H1 (cell line): Measurements from ENCODE around the gene CUEDC1. TPM values are rescaled to one million over a fixed set of nuclear protein-coding genes. Genes with fewer than 3 reads are reported as not detected.

Source experiments
- CTCF ChIA-PET: fragments of 300-600 bp; sonication (Branson Sonifier 250); formaldehyde crosslinking; loops from one replicate; lab custom pipeline; 2021; ENCODE audit not compliant: partially characterized antibody; lab: Charles Lee
- POLR2A ChIA-PET: fragments of 300-600 bp; sonication (Branson Sonifier 250); formaldehyde crosslinking; loops from one replicate; lab custom pipeline; 2021; ENCODE audit warnings: inconsistent platforms; ENCODE audit not compliant: partially characterized antibody; lab: Charles Lee
- DNase-seq, 2 experiments: peaks; one replicate each; pipeline versions ENCODE4 v3.0.0 to v3.0.0-alpha.2; 2010 to 2022; ENCODE audit warnings: low spot score in 2 of 2, low read depth in 1 of 2, mixed read lengths in 1 of 2
- FAIRE-seq: peaks from 2 replicates; lab custom pipeline; 2011; peaks lifted over from hg19 to GRCh38; lab: Jason Lieb, UNC
- H2AFZ ChIP-seq: 2 replicates; pipeline ENCODE4 v1.8.1; 2012; ENCODE audit warnings: low read length, inconsistent platforms
- H2AK5ac ChIP-seq: 2 replicates; pipeline ENCODE4 v1.6.1; 2013; ENCODE audit warnings: low read depth, low read length
- H2BK120ac ChIP-seq: replicated peaks from 2 replicates; pipeline ENCODE3; 2013; ENCODE audit warnings: low read depth, low read length, inconsistent platforms
- H2BK12ac ChIP-seq: 2 replicates; pipeline ENCODE4 v1.6.1; 2013; ENCODE audit warnings: low read depth, low read length
- H2BK15ac ChIP-seq: 2 replicates; pipeline ENCODE4 v1.6.1; 2013; ENCODE audit warnings: low read length
- H2BK20ac ChIP-seq: 2 replicates; pipeline ENCODE4 v1.6.1; 2013; ENCODE audit warnings: low read length
- H2BK5ac ChIP-seq: 2 replicates; pipeline ENCODE4 v1.6.1; 2013; ENCODE audit warnings: low read depth, low read length
- H3K14ac ChIP-seq: 2 replicates; pipeline ENCODE4 v1.6.1; 2013; ENCODE audit warnings: inconsistent platforms; ENCODE audit not compliant: insufficient read length
- H3K18ac ChIP-seq: 2 replicates; pipeline ENCODE4 v1.6.1; 2013; ENCODE audit warnings: low read length; ENCODE audit errors: extremely low read depth
- H3K23ac ChIP-seq: 2 replicates; pipeline ENCODE4 v1.6.1; 2013; ENCODE audit warnings: inconsistent platforms; ENCODE audit not compliant: insufficient read length
- H3K23me2 ChIP-seq: 2 replicates; pipeline ENCODE4 v1.6.1; 2013; ENCODE audit warnings: low read depth, low read length
- H3K27ac ChIP-seq: 2 replicates; pipeline ENCODE4 v1.6.1; 2011; ENCODE audit warnings: low read depth, low read length, inconsistent platforms
- H3K27me3 ChIP-seq, 4 experiments: replicated peaks in 1 of 4; 1 replicate in 1 of 4; 2 replicates in 3 of 4; pipeline versions ENCODE4 v1.6.1 to v1.8.1; 2011 to 2013; ENCODE audit warnings: low read length in 3 of 4, mild to moderate bottlenecking in 3 of 4, inconsistent platforms in 2 of 4, mixed read lengths in 2 of 4, moderate library complexity in 1 of 4; ENCODE audit not compliant: control insufficient read depth in 3 of 4, insufficient read depth in 3 of 4; ENCODE audit errors: extremely low read depth in 1 of 4
- H3K36me3 ChIP-seq, 4 experiments: 2 replicates each; pipeline versions ENCODE4 v1.6.1 to v1.8.1; 2011 to 2013; ENCODE audit warnings: mild to moderate bottlenecking in 4 of 4, low read length in 3 of 4, moderate library complexity in 2 of 4, control low read depth in 1 of 4, inconsistent platforms in 1 of 4; ENCODE audit not compliant: insufficient read depth in 4 of 4, control insufficient read depth in 2 of 4
- H3K4ac ChIP-seq: replicated peaks from 2 replicates; pipeline ENCODE3; 2013; ENCODE audit warnings: low read length, low read depth, mixed read lengths, inconsistent platforms; ENCODE audit not compliant: insufficient read length
- H3K4me1 ChIP-seq, 4 experiments: replicated peaks in 1 of 4; 1 replicate in 1 of 4; 2 replicates in 3 of 4; pipeline versions ENCODE4 v1.6.1 to v1.8.1; 2011 to 2013; ENCODE audit warnings: low read length in 3 of 4, inconsistent platforms in 2 of 4, mixed read lengths in 1 of 4; ENCODE audit not compliant: insufficient read depth in 4 of 4, control insufficient read depth in 3 of 4
- H3K4me2 ChIP-seq, 2 experiments: 2 replicates each; pipeline versions ENCODE4 v1.6.1 to v1.8.1; 2011 to 2013; ENCODE audit warnings: low read depth in 2 of 2, low read length in 2 of 2, control low read depth in 1 of 2, inconsistent platforms in 1 of 2, mild to moderate bottlenecking in 1 of 2; ENCODE audit not compliant: insufficient read depth in 1 of 2
- H3K4me3 ChIP-seq, 4 experiments: fragments of 200-600, 300-600 bp in 1 of 4; sonication (generic), shearing (Covaris generic), sonication (Bioruptor Twin) in 1 of 4; 2 replicates each; pipeline versions ENCODE4 v1.5.1 to v1.8.1; 2011 to 2016; ENCODE audit warnings: low read length in 4 of 4, low read depth in 3 of 4, control low read depth in 2 of 4, inconsistent platforms in 2 of 4, mild to moderate bottlenecking in 2 of 4, mixed read lengths in 1 of 4, moderate library complexity in 1 of 4; ENCODE audit not compliant: insufficient read depth in 2 of 4; ENCODE audit errors: extremely low read depth in 1 of 4
- H3K56ac ChIP-seq: replicated peaks from 2 replicates; pipeline ENCODE3; 2013; ENCODE audit warnings: low read depth, mild to moderate bottlenecking, mixed read lengths, low read length, inconsistent platforms; ENCODE audit not compliant: insufficient read length
- H3K79me1 ChIP-seq: 2 replicates; pipeline ENCODE4 v1.6.1; 2013; ENCODE audit warnings: low read depth, low read length, control low read depth
- H3K79me2 ChIP-seq, 2 experiments: 2 replicates each; pipeline versions ENCODE4 v1.6.1 to v1.8.1; 2012 to 2013; ENCODE audit warnings: low read length in 2 of 2, mild to moderate bottlenecking in 2 of 2, inconsistent platforms in 1 of 2; ENCODE audit not compliant: insufficient read depth in 2 of 2, control insufficient read depth in 1 of 2
- H3K9ac ChIP-seq, 4 experiments: replicated peaks in 1 of 4; 1 replicate in 1 of 4; 2 replicates in 3 of 4; pipeline versions ENCODE4 v1.6.1 to v1.8.1; 2011 to 2013; ENCODE audit warnings: low read depth in 3 of 4, low read length in 3 of 4, control low read depth in 2 of 4, mild to moderate bottlenecking in 2 of 4, moderate library complexity in 2 of 4, inconsistent platforms in 1 of 4; ENCODE audit errors: extremely low read depth in 1 of 4
- H3K9me3 ChIP-seq, 2 experiments: 2 replicates each; pipeline versions ENCODE4 v1.6.1 to v1.8.1; 2012 to 2013; ENCODE audit warnings: mild to moderate bottlenecking in 2 of 2, moderate library complexity in 2 of 2, control low read depth in 1 of 2, inconsistent platforms in 1 of 2, low read depth in 1 of 2, low read length in 1 of 2, mixed read lengths in 1 of 2; ENCODE audit not compliant: insufficient read depth in 2 of 2
- H4K20me1 ChIP-seq, 2 experiments: replicated peaks in 1 of 2; 2 replicates each; pipeline versions ENCODE3 to v1.8.1; 2011 to 2013; ENCODE audit warnings: inconsistent platforms in 2 of 2, low read length in 2 of 2, mild to moderate bottlenecking in 1 of 2; ENCODE audit not compliant: insufficient read depth in 2 of 2, control insufficient read depth in 1 of 2
- H4K5ac ChIP-seq: 2 replicates; pipeline ENCODE4 v1.6.1; 2013; ENCODE audit warnings: low read length, low read depth, mixed read lengths, inconsistent platforms; ENCODE audit not compliant: insufficient read length
- H4K8ac ChIP-seq: 2 replicates; pipeline ENCODE4 v1.8.0; 2013; ENCODE audit warnings: mild to moderate bottlenecking, moderate library complexity, low read length, inconsistent platforms; ENCODE audit not compliant: insufficient read depth; ENCODE audit errors: extremely low read depth
- H4K91ac ChIP-seq: replicated peaks from 2 replicates; pipeline ENCODE3; 2013; ENCODE audit warnings: low read length, mixed read lengths, inconsistent platforms; ENCODE audit not compliant: insufficient read length
- KDM4A ChIP-seq: IDR thresholded peaks from one replicate; pipeline ENCODE4 v1.7.1; 2012; ENCODE audit warnings: low read depth, mild to moderate bottlenecking, moderate library complexity, low read length, inconsistent platforms; ENCODE audit not compliant: severe bottlenecking
- KDM5A ChIP-seq: fragments of 200-600 bp; IDR thresholded peaks from 2 replicates; pipeline ENCODE4 v1.7.1; 2012; ENCODE audit warnings: mild to moderate bottlenecking, low read length, inconsistent platforms, mixed read lengths
- NANOG ChIP-seq: IDR thresholded peaks from 2 replicates; pipeline ENCODE4 v1.6.1; 2011; ENCODE audit warnings: low read length, low read depth, mild to moderate bottlenecking, inconsistent platforms; ENCODE audit not compliant: insufficient read depth, poor library complexity, severe bottlenecking
- RAD21 ChIP-seq, 2 experiments: IDR thresholded peaks in 1 of 2; conservative IDR thresholded peaks in 1 of 2; 2 replicates each; pipeline ENCODE4 v1.6.1; 2011; ENCODE audit warnings: low read depth in 2 of 2, low read length in 2 of 2, improper control_type of control experiment in 1 of 2, inconsistent platforms in 1 of 2, mild to moderate bottlenecking in 1 of 2, moderate library complexity in 1 of 2
- TAF7 ChIP-seq: optimal IDR thresholded peaks from 2 replicates; pipeline ENCODE3; 2011; ENCODE audit warnings: low read depth, mild to moderate bottlenecking, inconsistent platforms, low read length, moderate library complexity, borderline replicate concordance
- WGBS, 2 experiments: shearing (Covaris generic) in 1 of 2; methylation state at CpG; one replicate each; pipeline versions ENCODE4 v1.1.6 to v1.1.7; 2013 to 2015; ENCODE audit warnings: low lambda C conversion rate in 2 of 2, mixed read lengths in 2 of 2, inconsistent platforms in 1 of 2, low coverage in 1 of 2, missing lambda C conversion rate in 1 of 2; ENCODE audit not compliant: insufficient replicate concordance in 2 of 2, insufficient coverage in 1 of 2, insufficient read length in 1 of 2; ENCODE audit errors: extremely low coverage in 1 of 2, missing lambda C conversion rate in 1 of 2; 5-methylcytosine and 5-hydroxymethylcytosine counted together
- polyA plus RNA-seq, 7 experiments: library from polyadenylated mRNA; depleted of rRNA in 3 of 7; stranded (reverse) in 5 of 7; unstranded in 2 of 7; fragments of >200 nt in 5 of 7; fragments of 200-250 nt in 2 of 7; gene quantifications; 1 replicate in 5 of 7; 2 replicates in 1 of 7; 4 replicates in 1 of 7; pipeline versions ENCODE4 v1.2.1 to v1.2.3, GENCODE V29; 2011 to 2013; ENCODE audit warnings: missing spikeins in 2 of 7, mixed read lengths in 2 of 7
- total RNA-seq: library from RNA; stranded (reverse); fragmentation: NEBNext Ultra II Directional; extraction: Animal tissue kit (Norgen Biotek cat#: 25700); gene quantifications from 2 replicates; pipeline ENCODE4 v1.2.1, GENCODE V29; 2021

CUEDC1 gene
- total and polyA plus RNA-seq, 2 of the 8 experiments (the other 6 are each of a cell fraction or from before 2014, with no cell fraction given) = 4.0 to 10.7 TPM

DNA sequence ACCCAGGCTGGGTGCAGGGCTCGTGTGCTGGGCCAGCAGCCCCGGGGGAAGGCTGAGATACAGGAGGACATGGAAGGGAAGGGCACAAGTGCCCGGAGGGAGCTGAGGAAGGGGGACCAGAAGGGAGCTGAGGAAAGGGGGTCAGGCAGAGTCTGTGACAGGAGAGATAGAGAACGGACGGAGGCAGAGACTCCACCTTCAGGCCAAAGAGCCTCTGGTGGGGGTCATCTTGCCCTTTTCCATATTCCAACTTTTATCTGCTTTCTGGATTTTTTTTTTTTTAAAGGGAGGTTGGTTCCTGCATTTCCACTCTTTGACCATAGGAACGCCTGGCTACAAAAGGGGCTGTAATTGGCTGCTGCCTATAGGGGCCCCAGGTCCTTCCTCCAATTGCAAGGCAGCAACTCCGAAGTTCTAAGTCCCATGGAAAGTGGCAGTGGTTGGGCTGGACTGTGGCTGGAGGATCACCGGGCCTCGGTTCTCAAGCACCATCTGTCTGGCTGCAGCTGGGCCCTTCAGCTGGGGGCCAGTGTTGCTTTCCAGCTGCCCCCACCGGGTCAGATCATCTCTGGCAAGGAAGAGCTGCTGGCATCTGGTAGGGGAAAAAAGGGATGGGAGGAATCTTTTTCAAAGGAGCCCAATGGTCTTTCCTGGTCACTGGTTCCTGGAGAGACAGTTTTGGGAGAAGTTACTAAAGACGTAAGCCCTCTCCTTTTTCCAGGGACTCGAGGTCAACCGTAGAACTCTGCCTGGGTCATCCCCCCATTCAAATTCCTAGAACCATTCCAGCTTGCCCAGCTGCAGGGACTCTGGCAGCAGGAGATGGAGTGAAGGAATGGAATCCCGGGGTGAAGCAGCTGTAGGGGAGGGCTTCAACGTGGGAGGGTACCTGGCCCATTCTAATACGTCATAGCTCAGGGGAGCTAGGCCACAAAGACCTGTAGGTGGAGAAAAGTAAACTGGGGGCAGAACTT lies 92.2 kb downstream of the CUEDC1 start:
- H3K9ac ChIP-seq = no peak overlapping the region
- no peak for TF ChIP-seq KDM5A
- no peak for TF ChIP-seq NANOG
- no peak for TF ChIP-seq RAD21 (IDR thresholded peaks at IDR 0.05 in 1 of 2, conservative IDR thresholded peaks at IDR 0.05 in 1 of 2; ENCODE audit: low read depth in 2 of 2, low read length in 2 of 2)
- peak; percentile 29 for TF ChIP-seq TAF7
- no peak for TF ChIP-seq KDM4A
- peak overlapping the region in 1 of 4 experiments; percentile 66; a peak in 1 of 8 replicates for H3K4me3 ChIP-seq
- no peaks in the 10 kb centered on the region for H3K79me2 ChIP-seq
- POLR2A ChIA-PET = interaction anchor here (1.0 to 32.5 kb wide), 9 partner anchors 9 to 220 kb away, joined by 3 to 672 read pairs (median 6); partner anchors contain the start of genes CUEDC1, DYNLL2, SRSF1 and VEZF1
- H3K4me1 ChIP-seq = peaks cover 0 to 19% (median 17%) of the 10 kb centered on the region in 4 experiments; a peak in 6 of 7 replicates
- H4K8ac ChIP-seq = no peak overlapping the region
- H2AK5ac ChIP-seq = no peak overlapping the region
- H4K20me1 ChIP-seq = no peaks in the 10 kb centered on the region
- H3K27ac ChIP-seq = no peak overlapping the region
- no peaks in the 10 kb centered on the region for H3K9me3 ChIP-seq
- peak overlapping the region; percentile 73 to 87; a peak in 3 of 4 replicates for H3K4me2 ChIP-seq
- 0 out of 2 replicates have a peak overlapping the region, but pooled peaks have one; percentile 72 for H2BK15ac ChIP-seq
- no peak overlapping the region for H2BK5ac ChIP-seq
- WGBS, 2 experiments = 72% methylated on average over 16 of the region's 16 CpGs; no CpG with 5 or more reads in 1 of the 2 experiments
- no peak overlapping the region for H4K91ac ChIP-seq
- FAIRE-seq (no peak), DNase-seq (no peak)
- peaks cover 12% of the 10 kb centered on the region; the same call in 1 of the 2 replicates for H3K23me2 ChIP-seq
- H2AFZ ChIP-seq = no peak overlapping the region
- peak overlapping the region; percentile 13 for H3K4ac ChIP-seq
- H4K5ac ChIP-seq = no peak overlapping the region
- H3K23ac ChIP-seq = no peak overlapping the region
- H3K14ac ChIP-seq = no peak overlapping the region
- no peak overlapping the region for H2BK120ac ChIP-seq
- H3K18ac ChIP-seq = no peak overlapping the region
- H3K36me3 ChIP-seq = no peaks in the 10 kb centered on the region
- H3K56ac ChIP-seq = no peak overlapping the region
- 0 out of 2 replicates have a peak overlapping the region, but pooled peaks have one; percentile 50 for H2BK12ac ChIP-seq
- H3K79me1 ChIP-seq = no peaks in the 10 kb centered on the region
- CTCF ChIA-PET = interaction anchor here (0.6 to 20.7 kb wide), 11 partner anchors 9 to 235 kb away, joined by 3 to 384 read pairs (median 14); partner anchors contain the start of genes CUEDC1 and MRPS23
- peak overlapping the region; percentile 86; the same call in 1 of the 2 replicates for H2BK20ac ChIP-seq
- peaks cover 0 to 30% (median 26%) of the 10 kb centered on the region in 4 experiments; a peak in 5 of 7 replicates for H3K27me3 ChIP-seq
